Stimulated activated CD4-positive, alpha-beta T cell treated with anti-CD3 and anti-CD28 coated beads, Interleukin-1b, Interleukin-23, amount 100 ng/mL, for 48 hours (primary cell): ENCODE results near the gene KLHDC8A.

Source experiments
- DNase-seq: peaks from one replicate; pipeline ENCODE4 v3.0.0-alpha.2; 2020

Gene KLHDC8A

DNA sequence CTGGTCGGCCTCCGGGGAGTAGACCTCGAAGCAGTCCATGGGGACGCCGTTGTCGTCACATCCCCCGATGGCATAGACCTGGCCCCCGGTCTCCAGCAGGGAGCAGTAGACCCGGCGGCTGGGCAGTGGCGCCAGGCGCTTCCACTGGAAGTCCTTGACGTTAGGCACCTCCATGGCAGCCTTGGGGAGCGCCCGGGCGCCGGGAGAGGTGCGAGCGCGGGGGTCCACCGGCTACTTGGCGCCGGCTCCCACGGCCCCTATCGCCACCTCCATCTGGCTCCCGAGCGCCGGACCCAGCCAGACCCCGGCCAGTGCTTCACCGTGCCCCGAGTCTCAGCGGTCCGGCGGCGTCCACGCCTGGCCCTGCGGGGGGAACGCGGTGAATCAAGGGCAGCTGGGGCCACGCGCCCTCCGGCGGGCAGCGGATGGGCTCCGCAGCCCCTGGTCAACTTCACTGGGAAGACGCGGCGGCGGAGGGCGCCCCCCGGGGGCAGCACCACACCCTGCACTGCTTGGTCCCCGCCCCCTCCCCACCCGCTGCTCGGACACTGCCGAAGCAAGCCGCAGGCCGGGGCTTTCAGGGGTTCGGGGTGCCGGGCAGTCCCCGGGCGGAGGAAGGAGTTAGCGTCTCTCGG, 13.2 kb downstream of the KLHDC8A start:
- DNase-seq, result peak; percentile 23

DNA sequence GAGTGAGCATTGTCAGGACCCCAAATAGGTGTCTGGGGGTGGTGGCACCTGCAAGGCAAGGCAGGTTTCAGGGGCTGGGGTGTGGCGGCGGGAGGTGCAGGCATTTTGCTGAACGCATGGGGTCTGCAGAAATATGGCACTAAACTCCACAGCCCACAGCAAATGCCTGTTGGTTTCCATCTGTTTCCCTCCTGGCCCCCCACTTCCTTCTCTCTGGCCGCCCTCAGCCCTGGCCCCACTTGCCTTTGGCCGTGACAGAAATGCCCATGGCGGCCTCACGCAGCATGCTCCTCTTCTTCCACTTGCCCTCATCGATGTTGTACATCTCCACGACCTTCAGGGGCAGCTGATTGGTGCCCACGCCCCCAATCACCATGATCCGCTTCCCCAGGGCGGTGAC, 13.7 kb downstream of the KLHDC8A start:
- no peak for DNase-seq

DNA sequence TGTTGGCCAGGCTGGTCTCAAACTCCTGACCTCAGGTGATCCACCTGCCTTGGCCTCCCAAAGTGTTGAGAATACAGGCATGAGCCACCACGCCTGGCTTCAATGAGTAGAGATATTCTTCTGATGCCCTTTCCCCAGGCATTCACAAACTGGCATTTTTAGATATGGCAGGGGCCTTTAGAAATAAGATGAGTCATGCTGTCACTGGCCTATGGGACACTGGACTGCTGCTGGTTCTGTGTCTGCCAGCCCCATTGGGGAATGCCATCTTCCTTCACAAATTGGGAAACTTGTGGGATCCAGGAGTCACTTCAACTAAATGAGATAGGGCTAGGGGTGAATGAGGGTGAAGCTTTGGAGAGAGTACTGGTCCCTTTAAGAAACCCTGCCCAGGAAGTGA, 16.0 kb downstream of the KLHDC8A start:
- DNase-seq, result no peak

DNA sequence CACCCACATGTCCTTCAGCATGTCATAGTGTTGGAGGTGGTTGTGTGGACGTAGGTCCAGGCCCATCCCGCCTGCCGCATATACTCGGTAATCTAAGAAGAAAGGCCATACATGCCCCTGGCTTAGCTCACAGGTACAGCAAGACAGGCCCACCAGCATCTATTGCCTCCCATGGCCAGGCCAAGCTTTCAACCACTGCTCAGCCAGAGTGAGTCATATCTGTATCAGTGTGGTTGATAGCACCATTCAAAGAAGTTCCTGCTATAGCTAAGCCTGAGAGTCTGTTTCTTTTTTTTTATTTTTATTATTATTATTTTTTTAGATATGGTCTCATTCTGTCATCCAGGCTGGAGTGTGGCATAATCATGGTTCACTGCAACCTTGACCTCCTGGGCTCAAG, 17.0 kb downstream of the KLHDC8A start:
- no peak for DNase-seq

GRCh38 chr1:205339197-205339702, 17.5 kb downstream of the KLHDC8A start:
- DNase-seq, result no peak

DNA sequence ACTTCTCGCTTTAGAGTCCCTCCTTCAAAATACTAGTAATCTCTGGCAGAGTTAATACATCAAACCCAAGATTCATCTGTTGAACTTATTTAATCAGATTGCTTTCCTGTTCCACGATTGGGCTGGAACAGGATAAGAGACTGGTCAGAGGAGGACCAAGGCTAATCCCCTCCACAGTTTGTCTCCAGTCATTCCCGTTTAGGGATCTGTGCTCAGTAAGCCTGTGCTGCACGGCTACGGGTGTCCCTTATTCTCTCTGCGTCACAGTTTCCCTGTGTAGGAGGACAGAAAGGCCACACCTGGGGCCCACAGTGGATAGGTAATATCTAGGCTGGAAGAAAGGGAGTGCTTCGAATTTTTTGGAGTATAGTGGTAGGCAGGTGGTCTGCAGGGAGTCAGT, 18.7 kb downstream of the KLHDC8A start:
- no peak for DNase-seq

DNA sequence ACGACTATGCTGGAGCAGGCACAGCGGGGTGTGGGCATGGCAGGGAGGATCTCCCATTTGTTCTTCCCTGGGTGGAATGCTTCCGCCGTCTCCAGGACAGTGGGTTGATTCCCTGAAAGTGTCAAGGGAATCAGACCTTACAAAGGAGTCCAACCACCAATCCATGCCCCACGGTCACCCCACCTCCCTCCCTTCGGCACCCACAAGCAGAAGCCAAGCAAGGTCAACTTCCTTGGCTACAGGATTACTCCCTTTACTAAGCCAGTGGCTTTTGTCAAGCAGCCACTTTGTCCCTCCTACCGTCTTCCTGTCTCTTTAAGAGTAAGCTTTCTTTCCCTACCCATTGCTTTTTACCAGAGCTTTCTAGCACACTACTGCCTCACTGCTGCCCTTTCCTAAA, 19.2 kb downstream of the KLHDC8A start:
- DNase-seq, result no peak

DNA sequence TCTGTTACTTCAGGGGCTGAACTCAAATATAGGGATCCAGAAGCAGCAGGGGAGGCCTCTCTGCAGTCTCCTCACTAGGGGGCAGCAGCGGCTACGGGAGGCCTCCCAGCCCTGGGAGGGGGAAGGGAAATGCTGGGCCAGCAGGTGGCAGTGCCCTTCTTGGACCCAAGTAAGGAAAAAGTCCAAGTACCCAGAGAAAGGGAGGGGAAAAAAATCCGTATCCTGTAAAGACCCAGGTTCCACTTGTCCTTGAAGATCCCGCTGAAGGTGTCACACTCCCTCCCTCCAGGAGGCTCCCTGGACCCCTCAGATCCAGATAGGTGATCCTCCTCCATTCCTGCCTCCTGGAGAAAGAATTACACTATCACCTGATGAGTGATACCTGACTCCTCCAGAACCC, 21.0 kb downstream of the KLHDC8A start:
- DNase-seq, result peak; percentile 78

GRCh38 chr1:205332015-205332791, 24.5 kb downstream of the KLHDC8A start:
- DNase-seq, result no peak

- no peak for DNase-seq
These were observed 26.6 kb downstream of the KLHDC8A start for GRCh38 chr1:205330150-205330549.

DNA sequence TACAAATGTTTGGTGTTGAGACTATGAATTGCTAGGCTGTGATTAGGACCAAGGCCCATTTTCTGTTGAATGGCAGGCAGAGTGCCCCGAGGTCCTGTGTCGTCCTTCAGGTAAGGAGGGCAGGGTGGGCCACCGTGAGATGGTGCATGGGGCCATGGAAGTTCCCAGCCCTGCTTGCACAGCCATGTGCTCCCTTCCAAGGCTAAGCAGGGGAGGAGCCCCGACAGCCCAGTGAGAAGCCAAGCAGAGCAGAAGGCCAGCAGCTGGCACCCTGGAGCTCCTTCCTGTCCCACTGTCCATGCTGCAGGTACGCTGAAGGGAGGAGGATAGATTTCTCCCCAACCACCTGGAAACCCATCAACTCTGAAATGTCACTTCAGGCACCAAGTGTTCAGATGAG, 27.0 kb downstream of the KLHDC8A start:
- DNase-seq, result no peak

DNA sequence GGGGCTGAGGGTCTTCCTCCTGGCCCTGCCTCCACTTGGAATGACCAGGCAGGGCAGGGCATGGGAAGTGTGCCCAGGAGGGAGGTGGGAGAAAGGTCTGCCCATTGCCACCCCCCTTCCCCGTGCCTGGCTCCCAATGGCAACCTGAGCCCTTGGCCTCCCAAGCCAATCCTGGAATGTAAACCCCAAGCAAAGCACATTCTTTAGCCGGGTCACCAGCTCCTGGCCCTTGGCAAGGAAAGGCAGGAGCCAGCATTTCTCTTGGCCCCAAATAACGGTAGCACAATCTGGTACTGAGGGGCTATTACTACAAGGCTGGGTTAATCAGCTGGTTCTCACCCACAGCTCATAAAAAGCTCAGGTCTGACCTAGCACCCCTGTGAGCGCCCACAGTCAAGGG, 28.2 kb downstream of the KLHDC8A start:
- DNase-seq, result no peak

GRCh38 chr1:205326812-205327466, 29.8 kb downstream of the KLHDC8A start:
- no peak for DNase-seq

- DNase-seq, result peak; percentile 28
These were observed 31.3 kb downstream of the KLHDC8A start for GRCh38 chr1:205325334-205325884.

- DNase-seq, result no peak
These were observed 31.9 kb downstream of the KLHDC8A start for GRCh38 chr1:205324781-205325180.

DNA sequence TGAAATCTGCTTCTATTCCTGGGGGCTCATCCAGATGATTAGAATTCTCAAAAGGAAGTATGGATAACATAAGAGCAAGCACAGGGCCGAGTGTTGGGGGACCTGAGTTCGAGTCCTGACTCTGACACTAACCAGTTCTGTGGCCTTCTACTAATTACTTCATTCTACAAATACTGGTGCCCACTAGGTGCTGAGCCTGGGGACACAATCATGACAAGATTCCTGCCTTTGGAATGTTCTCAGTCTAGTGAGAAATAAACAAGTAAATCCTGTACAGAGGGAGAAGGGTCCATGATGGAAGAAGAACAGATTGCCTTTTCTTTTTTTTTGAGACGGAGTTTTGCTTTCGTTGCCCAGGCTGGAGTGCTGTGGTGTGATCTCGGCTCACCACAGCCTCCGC, 32.9 kb downstream of the KLHDC8A start:
- DNase-seq, result no peak

DNA sequence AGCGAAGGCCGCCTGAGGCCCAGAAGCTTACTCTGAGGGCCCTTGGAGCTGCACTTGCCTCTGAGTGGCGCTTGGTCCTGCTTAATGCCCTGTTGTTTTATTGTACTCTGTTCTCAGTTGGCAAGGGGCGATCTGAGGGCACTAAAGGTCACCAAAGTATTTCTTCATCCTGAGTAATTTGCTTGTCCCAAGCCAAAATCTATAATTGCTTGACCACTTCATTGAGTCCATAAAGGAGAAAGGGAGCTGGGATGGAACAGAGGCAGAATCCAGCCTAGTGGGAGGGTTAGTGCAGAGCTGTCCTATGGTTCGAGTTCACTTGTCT, 34.8 kb downstream of the KLHDC8A start:
- no peak for DNase-seq

GRCh38 chr1:205321162-205321958, 35.4 kb downstream of the KLHDC8A start, which contains the start of gene NUAK2:
NUAK2 (minus strand) TSS chr1:205321745; CDS start chr1:205321628, 117 bp downstream.
- peak; percentile 80 for DNase-seq

- DNase-seq, result peak; percentile 25
These were observed 37.4 kb downstream of the KLHDC8A start for GRCh38 chr1:205319081-205320018.

GRCh38 chr1:205318231-205318991, 38.3 kb downstream of the KLHDC8A start:
- no peak for DNase-seq
